Measurements from ENCODE around the gene YAP1.

GRCh38 chr11:102163368-102163767, 53.1 kb downstream of the YAP1 start:
- TF ChIP-seq, protein P1, sequence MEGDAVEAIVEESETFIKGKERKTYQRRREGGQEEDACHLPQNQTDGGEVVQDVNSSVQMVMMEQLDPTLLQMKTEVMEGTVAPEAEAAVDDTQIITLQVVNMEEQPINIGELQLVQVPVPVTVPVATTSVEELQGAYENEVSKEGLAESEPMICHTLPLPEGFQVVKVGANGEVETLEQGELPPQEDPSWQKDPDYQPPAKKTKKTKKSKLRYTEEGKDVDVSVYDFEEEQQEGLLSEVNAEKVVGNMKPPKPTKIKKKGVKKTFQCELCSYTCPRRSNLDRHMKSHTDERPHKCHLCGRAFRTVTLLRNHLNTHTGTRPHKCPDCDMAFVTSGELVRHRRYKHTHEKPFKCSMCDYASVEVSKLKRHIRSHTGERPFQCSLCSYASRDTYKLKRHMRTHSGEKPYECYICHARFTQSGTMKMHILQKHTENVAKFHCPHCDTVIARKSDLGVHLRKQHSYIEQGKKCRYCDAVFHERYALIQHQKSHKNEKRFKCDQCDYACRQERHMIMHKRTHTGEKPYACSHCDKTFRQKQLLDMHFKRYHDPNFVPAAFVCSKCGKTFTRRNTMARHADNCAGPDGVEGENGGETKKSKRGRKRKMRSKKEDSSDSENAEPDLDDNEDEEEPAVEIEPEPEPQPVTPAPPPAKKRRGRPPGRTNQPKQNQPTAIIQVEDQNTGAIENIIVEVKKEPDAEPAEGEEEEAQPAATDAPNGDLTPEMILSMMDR (conservative IDR thresholded peaks at IDR 0.05; ENCODE audit: low read length): no peak
- no peak for TF ChIP-seq EZH2phosphoT487 (IDR thresholded peaks at IDR 0.05; ENCODE audit: borderline replicate concordance, low read depth, low read length)

Measured in OCI-LY7 (cell line).